HG03196 (cell line): ENCODE results near the gene PSMB7.
A peak's percentile ranks its signal among the peaks of the same experiment; 100 is the strongest.

ENCODE experiments used
- ATAC-seq: cut with Tn5 transposase; IDR thresholded peaks from one replicate; pipeline ENCODE4 v1.9.1; 2021; ENCODE audit not compliant: unreplicated experiment

The PSMB7 gene

GRCh38 chr9:124415102-124415851 lies at the start of gene PSMB7:
Gene PSMB7, minus strand, starts transcription at chr9:124415442. Its CDS starts 17 bp downstream, at chr9:124415425.
- peak; percentile 88 for ATAC-seq

- no peak for ATAC-seq
These were observed 47.5 kb upstream of the PSMB7 start for GRCh38 chr9:124462739-124463138.

- no peak for ATAC-seq
These were observed 43.2 kb upstream of the PSMB7 start for GRCh38 chr9:124458441-124458840.

- no peak for ATAC-seq
These were observed 42.7 kb upstream of the PSMB7 start for GRCh38 chr9:124457887-124458431.

- no peak for ATAC-seq
These were observed 42.0 kb upstream of the PSMB7 start for GRCh38 chr9:124457079-124457886.

- ATAC-seq = no peak
These were observed 41.3 kb upstream of the PSMB7 start for GRCh38 chr9:124456341-124457078.

- ATAC-seq = no peak
These were observed 40.6 kb upstream of the PSMB7 start for GRCh38 chr9:124455820-124456219.

GRCh38 chr9:124454791-124455443 lies 39.7 kb upstream of the PSMB7 start:
- no peak for ATAC-seq

- ATAC-seq = no peak
These were observed 39.1 kb upstream of the PSMB7 start for GRCh38 chr9:124454296-124454695.

GRCh38 chr9:124453586-124454191 lies 38.4 kb upstream of the PSMB7 start:
- no peak for ATAC-seq

- no peak for ATAC-seq
These were observed 37.8 kb upstream of the PSMB7 start for GRCh38 chr9:124452841-124453585.

GRCh38 chr9:124452326-124452725 lies 37.1 kb upstream of the PSMB7 start:
- no peak for ATAC-seq

- no peak for ATAC-seq
These were observed 35.9 kb upstream of the PSMB7 start for GRCh38 chr9:124450931-124451661.

GRCh38 chr9:124450241-124450924 lies 35.1 kb upstream of the PSMB7 start, which contains the start of gene ADGRD2:
Gene ADGRD2, plus strand, starts transcription at chr9:124450451. Its CDS starts 1,216 bp downstream, at chr9:124451667.
- no peak for ATAC-seq

GRCh38 chr9:124449381-124450151 lies 34.3 kb upstream of the PSMB7 start:
- no peak for ATAC-seq

- no peak for ATAC-seq
These were observed 32.8 kb upstream of the PSMB7 start for GRCh38 chr9:124448019-124448418.

- no peak for ATAC-seq
These were observed 32.0 kb upstream of the PSMB7 start for GRCh38 chr9:124447297-124447661.

- no peak for ATAC-seq
These were observed 28.9 kb upstream of the PSMB7 start for GRCh38 chr9:124444166-124444565.
